ENCODE results near the gene LASP1NB. TPM values are rescaled to one million over a fixed set of nuclear protein-coding genes. Genes with fewer than 3 reads are reported as not detected.
"Not testable (repeated sequence)": the region's sequence is repeated elsewhere in the genome, so short reads cannot be mapped to it uniquely, and the experiment has no call there.

The LASP1NB gene

DNA sequence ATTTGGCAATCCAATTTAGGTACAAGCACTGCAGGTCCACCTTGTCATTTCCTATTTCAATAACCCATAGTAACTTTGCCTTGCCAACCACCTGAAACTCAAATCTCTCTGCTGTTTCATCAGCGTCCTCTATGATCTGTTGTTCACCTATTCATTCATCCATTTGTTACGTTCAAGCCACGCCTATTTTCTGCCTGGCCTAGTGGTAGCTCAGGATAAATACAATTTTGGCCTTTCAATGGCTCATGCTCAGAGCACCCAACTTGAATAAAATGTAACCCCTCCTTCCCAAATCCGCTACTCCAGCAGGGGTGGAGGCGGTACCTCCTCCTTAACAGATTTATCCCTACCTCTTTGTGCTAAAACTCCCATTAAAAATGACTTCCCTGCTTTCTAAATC lies 45.4 kb downstream of the LASP1NB start:
- TF ChIP-seq, protein P1, sequence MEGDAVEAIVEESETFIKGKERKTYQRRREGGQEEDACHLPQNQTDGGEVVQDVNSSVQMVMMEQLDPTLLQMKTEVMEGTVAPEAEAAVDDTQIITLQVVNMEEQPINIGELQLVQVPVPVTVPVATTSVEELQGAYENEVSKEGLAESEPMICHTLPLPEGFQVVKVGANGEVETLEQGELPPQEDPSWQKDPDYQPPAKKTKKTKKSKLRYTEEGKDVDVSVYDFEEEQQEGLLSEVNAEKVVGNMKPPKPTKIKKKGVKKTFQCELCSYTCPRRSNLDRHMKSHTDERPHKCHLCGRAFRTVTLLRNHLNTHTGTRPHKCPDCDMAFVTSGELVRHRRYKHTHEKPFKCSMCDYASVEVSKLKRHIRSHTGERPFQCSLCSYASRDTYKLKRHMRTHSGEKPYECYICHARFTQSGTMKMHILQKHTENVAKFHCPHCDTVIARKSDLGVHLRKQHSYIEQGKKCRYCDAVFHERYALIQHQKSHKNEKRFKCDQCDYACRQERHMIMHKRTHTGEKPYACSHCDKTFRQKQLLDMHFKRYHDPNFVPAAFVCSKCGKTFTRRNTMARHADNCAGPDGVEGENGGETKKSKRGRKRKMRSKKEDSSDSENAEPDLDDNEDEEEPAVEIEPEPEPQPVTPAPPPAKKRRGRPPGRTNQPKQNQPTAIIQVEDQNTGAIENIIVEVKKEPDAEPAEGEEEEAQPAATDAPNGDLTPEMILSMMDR (IDR thresholded peaks at IDR 0.05; ENCODE audit: partially characterized antibody, unreplicated experiment): no peak
- H3K27me3 Mint-ChIP-seq (ENCODE audit: unreplicated experiment): no peaks in the 10 kb centered on the region
- no peaks in the 10 kb centered on the region for H3K4me1 Mint-ChIP-seq (ENCODE audit: low read depth, unreplicated experiment)
- H3K9me3 Mint-ChIP-seq (ENCODE audit: unreplicated experiment): peaks cover 4% of the 10 kb centered on the region
- H3K36me3 Mint-ChIP-seq (ENCODE audit: unreplicated experiment): no peaks in the 10 kb centered on the region
- no peak for DNase-seq
- H3K4me3 Mint-ChIP-seq (ENCODE audit: unreplicated experiment): no peak overlapping the region
- peak overlapping the region; percentile 15 for H3K27ac Mint-ChIP-seq (ENCODE audit: unreplicated experiment)

DNA sequence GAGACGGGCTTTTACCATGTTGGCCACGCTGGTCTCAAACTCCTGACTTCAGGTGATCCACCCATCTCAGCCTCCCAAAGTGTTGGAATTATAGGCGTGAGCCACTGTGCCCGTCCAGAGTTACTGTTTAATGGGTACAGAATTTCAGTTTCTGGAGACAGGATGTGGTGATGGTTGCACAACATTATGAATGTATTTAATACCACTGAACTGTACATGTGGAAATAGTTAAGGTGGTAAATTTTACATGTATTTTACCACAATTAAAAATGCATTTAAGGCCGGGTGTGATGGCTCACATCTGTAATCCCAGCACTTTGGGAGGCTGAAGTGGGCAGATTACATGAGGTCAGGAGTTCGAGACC lies 50.8 kb downstream of the LASP1NB start:
- not testable (repeated sequence) for H3K9me3 Mint-ChIP-seq (ENCODE audit: unreplicated experiment); H3K27ac Mint-ChIP-seq (ENCODE audit: unreplicated experiment); H3K4me1 Mint-ChIP-seq (ENCODE audit: low read depth, unreplicated experiment); DNase-seq; H3K27me3 Mint-ChIP-seq (ENCODE audit: unreplicated experiment); H3K36me3 Mint-ChIP-seq (ENCODE audit: unreplicated experiment); H3K4me3 Mint-ChIP-seq (ENCODE audit: unreplicated experiment)

DNA sequence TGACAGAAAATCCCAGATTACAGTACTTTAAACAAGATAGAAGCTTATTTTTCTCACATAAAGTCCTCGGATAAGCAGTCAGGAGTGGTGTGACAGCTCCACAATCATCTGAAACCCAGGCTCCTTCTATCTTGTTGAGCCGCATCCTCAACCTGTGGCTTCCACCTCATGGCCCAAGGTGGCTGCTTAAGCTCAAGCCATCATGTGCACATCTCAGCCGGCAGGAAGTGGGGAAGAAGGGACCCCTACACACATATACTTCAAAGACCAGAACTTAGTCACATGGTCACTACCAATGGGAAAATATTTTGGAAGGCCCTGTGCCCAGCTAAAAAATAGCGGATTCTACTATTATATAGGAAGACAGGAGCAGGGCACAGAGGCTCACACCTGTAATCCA lies 52.8 kb downstream of the LASP1NB start:
- Mint-ChIP-seq H3K27ac (ENCODE audit: unreplicated experiment) (no peak overlapping the region), H3K4me1 (ENCODE audit: low read depth, unreplicated experiment) (no peaks in the 10 kb centered on the region), H3K4me3 (ENCODE audit: unreplicated experiment) (no peak overlapping the region), H3K36me3 (ENCODE audit: unreplicated experiment) (no peaks in the 10 kb centered on the region), H3K9me3 (ENCODE audit: unreplicated experiment) (no peaks in the 10 kb centered on the region), H3K27me3 (ENCODE audit: unreplicated experiment) (no peaks in the 10 kb centered on the region)
- DNase-seq: no peak
- TF ChIP-seq, protein P1 (IDR thresholded peaks at IDR 0.05; ENCODE audit: partially characterized antibody, unreplicated experiment): no peak

Small RNAs within 50 kb of the gene (microRNA-seq; reads per million reads assigned to microRNA genes)
- gene MIR6779 (ENCODE audit: unreplicated experiment): not detected

Other genes with a start within 250 kb of the LASP1NB start
- 59.8 TPM for gene MLLT6, start 220.3 kb upstream of the LASP1NB start, total RNA-seq (ENCODE audit: unreplicated experiment)
- gene CISD3, start 195.3 kb upstream of the LASP1NB start, total RNA-seq (ENCODE audit: unreplicated experiment): 3.2 TPM
- 70.1 TPM for gene PCGF2, start 177.3 kb upstream of the LASP1NB start, total RNA-seq (ENCODE audit: unreplicated experiment)
- gene PSMB3, start 172.9 kb upstream of the LASP1NB start, total RNA-seq (ENCODE audit: unreplicated experiment): 121 TPM
- 66.4 TPM for gene PIP4K2B, start 126.1 kb upstream of the LASP1NB start, total RNA-seq (ENCODE audit: unreplicated experiment)
- 13.0 TPM for gene CWC25, start 100.3 kb upstream of the LASP1NB start, total RNA-seq (ENCODE audit: unreplicated experiment)
- 850 TPM for gene RPL23, start 71.9 kb upstream of the LASP1NB start, total RNA-seq (ENCODE audit: unreplicated experiment)
- 66.6 TPM for gene LASP1, start 55.6 kb upstream of the LASP1NB start, total RNA-seq (ENCODE audit: unreplicated experiment)
- gene FBXO47, start 41.8 kb downstream of the LASP1NB start, total RNA-seq (ENCODE audit: unreplicated experiment): not detected
- not detected for gene PLXDC1, start 226.0 kb downstream of the LASP1NB start, total RNA-seq (ENCODE audit: unreplicated experiment)
- not detected for gene ARL5C, start 240.5 kb downstream of the LASP1NB start, total RNA-seq (ENCODE audit: unreplicated experiment)